Nephron (organoid): ENCODE results near the gene SCMH1.

Experiments used
- H3K27ac Mint-ChIP-seq, 3 experiments: 2 replicates each; pipeline ENCODE4 v1.8.0; 2020; ENCODE audit warnings: mixed read lengths in 3 of 3, mild to moderate bottlenecking in 2 of 3, moderate library complexity in 1 of 3
- H3K27me3 Mint-ChIP-seq: 2 replicates; pipeline ENCODE4 v1.8.0; 2021; ENCODE audit warnings: low read depth, mild to moderate bottlenecking, moderate library complexity, mixed read lengths
- H3K36me3 Mint-ChIP-seq: 2 replicates; pipeline ENCODE4 v1.8.0; 2020; ENCODE audit warnings: low read depth, mixed read lengths
- H3K4me1 Mint-ChIP-seq: 2 replicates; pipeline ENCODE4 v1.8.0; 2020; ENCODE audit warnings: mixed read lengths
- H3K4me3 Mint-ChIP-seq, 3 experiments: 2 replicates each; pipeline ENCODE4 v1.8.0; 2020; ENCODE audit warnings: mild to moderate bottlenecking in 3 of 3, mixed read lengths in 3 of 3, moderate library complexity in 2 of 3
- H3K9me3 Mint-ChIP-seq: 2 replicates; pipeline ENCODE4 v1.8.0; 2020; ENCODE audit warnings: mixed read lengths
- CTCF ChIP-seq, 3 experiments: fragments of 200-600 bp; sonication (generic); IDR thresholded peaks; one replicate each; pipeline ENCODE4 v1.5.0; 2021; ENCODE audit warnings: antibody characterized with exemption in 3 of 3; ENCODE audit not compliant: unreplicated experiment in 3 of 3

SCMH1 gene

GRCh38 chr1:40982721-40983120, 259.4 kb downstream of the SCMH1 start:
- peaks cover 62% of the 10 kb centered on the region for H3K4me1 Mint-ChIP-seq
- TF ChIP-seq CTCF (IDR thresholded peaks at IDR 0.05; ENCODE audit: unreplicated experiment in 3 of 3): no peak
- H3K27me3 Mint-ChIP-seq: no peaks in the 10 kb centered on the region
- peaks cover 23% of the 10 kb centered on the region for H3K36me3 Mint-ChIP-seq
- H3K27ac Mint-ChIP-seq: peak overlapping the region in 2 of 3 experiments; percentile 49 to 80
- no peaks in the 10 kb centered on the region for H3K9me3 Mint-ChIP-seq
- H3K4me3 Mint-ChIP-seq: peak overlapping the region in 2 of 3 experiments; percentile 92 to 93

GRCh38 chr1:40981691-40982448, 260.2 kb downstream of the SCMH1 start:
- Mint-ChIP-seq H3K4me1 (peaks cover 59% of the 10 kb centered on the region), H3K36me3 (peaks cover 16% of the 10 kb centered on the region), H3K9me3 (no peaks in the 10 kb centered on the region), H3K27ac (peak overlapping the region; percentile 67 to 92 (median 80)), H3K27me3 (no peaks in the 10 kb centered on the region), H3K4me3 (peak overlapping the region; percentile 69 to 93 (median 92))
- no peak for TF ChIP-seq CTCF (IDR thresholded peaks at IDR 0.05; ENCODE audit: unreplicated experiment in 3 of 3)

- H3K36me3 Mint-ChIP-seq: peaks cover 10% of the 10 kb centered on the region
- no peaks in the 10 kb centered on the region for H3K9me3 Mint-ChIP-seq
Measured at GRCh38 chr1:40980453-40981121, 261.5 kb downstream of the SCMH1 start.

GRCh38 chr1:40980068-40980452, 262.0 kb downstream of the SCMH1 start:
- Mint-ChIP-seq H3K4me3 (peak overlapping the region; percentile 92 to 93 (median 92)), H3K27ac (peak overlapping the region; percentile 80 to 92 (median 84)), H3K9me3 (no peaks in the 10 kb centered on the region), H3K36me3 (peaks cover 6% of the 10 kb centered on the region), H3K27me3 (no peaks in the 10 kb centered on the region), H3K4me1 (peaks cover 44% of the 10 kb centered on the region)
- TF ChIP-seq CTCF (IDR thresholded peaks at IDR 0.05; ENCODE audit: unreplicated experiment in 3 of 3): no peak

More at GRCh38 chr1:40980453-40981121, 261.5 kb downstream of the SCMH1 start:
- H3K4me1 Mint-ChIP-seq: peaks cover 49% of the 10 kb centered on the region
- no peaks in the 10 kb centered on the region for H3K27me3 Mint-ChIP-seq
- H3K27ac Mint-ChIP-seq: peak overlapping the region; percentile 80 to 92 (median 84)
- H3K4me3 Mint-ChIP-seq: peak overlapping the region; percentile 92 to 93 (median 92)
- TF ChIP-seq CTCF (IDR thresholded peaks at IDR 0.05; ENCODE audit: unreplicated experiment in 3 of 3): no peak

- TF ChIP-seq CTCF (IDR thresholded peaks at IDR 0.05; ENCODE audit: unreplicated experiment in 3 of 3): peak in 2 of 3 experiments; percentile 22
- H3K4me1 Mint-ChIP-seq: peaks cover 42% of the 10 kb centered on the region
- H3K27me3 Mint-ChIP-seq: no peaks in the 10 kb centered on the region
- no peaks in the 10 kb centered on the region for H3K9me3 Mint-ChIP-seq
- H3K4me3 Mint-ChIP-seq: peak within 1 kb of the TSS; percentile 92 to 93 (median 92)
- peaks cover 6% of the 10 kb centered on the region for H3K36me3 Mint-ChIP-seq
- H3K27ac Mint-ChIP-seq: peak within 1 kb of the TSS; percentile 80 to 94 (median 94)
Measured at GRCh38 chr1:40979241-40980067, 262.7 kb downstream of the SCMH1 start, which contains the start of gene CTPS1. CTPS1 (plus strand) TSS chr1:40979696; CDS start chr1:40983291, 3,595 bp downstream.
